Measurements from ENCODE around the gene ELMOD1.

DNA sequence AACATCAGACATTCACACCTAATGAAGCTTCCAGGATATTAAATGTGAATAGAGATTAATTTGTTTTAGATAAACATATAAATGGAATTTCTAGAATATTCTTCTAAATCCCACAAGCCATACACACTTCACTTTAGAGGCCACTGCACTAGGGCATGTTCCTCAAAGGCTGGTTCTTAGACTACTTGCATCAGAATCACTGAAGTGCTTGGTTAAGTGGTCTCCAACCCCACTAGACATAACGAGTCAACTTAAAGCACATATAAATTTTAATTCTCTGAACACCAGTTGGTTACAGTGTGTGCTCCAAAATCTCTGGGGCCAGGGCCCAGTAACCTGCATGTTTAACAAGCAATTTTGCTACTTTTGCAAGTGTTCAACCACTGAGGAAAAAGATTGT is 17.5 kb upstream of the ELMOD1 start:
- TF ChIP-seq, protein P1, sequence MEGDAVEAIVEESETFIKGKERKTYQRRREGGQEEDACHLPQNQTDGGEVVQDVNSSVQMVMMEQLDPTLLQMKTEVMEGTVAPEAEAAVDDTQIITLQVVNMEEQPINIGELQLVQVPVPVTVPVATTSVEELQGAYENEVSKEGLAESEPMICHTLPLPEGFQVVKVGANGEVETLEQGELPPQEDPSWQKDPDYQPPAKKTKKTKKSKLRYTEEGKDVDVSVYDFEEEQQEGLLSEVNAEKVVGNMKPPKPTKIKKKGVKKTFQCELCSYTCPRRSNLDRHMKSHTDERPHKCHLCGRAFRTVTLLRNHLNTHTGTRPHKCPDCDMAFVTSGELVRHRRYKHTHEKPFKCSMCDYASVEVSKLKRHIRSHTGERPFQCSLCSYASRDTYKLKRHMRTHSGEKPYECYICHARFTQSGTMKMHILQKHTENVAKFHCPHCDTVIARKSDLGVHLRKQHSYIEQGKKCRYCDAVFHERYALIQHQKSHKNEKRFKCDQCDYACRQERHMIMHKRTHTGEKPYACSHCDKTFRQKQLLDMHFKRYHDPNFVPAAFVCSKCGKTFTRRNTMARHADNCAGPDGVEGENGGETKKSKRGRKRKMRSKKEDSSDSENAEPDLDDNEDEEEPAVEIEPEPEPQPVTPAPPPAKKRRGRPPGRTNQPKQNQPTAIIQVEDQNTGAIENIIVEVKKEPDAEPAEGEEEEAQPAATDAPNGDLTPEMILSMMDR (IDR thresholded peaks at IDR 0.05; ENCODE audit: poor library complexity), result no peak
- TF ChIP-seq EZH2 (IDR thresholded peaks at IDR 0.05; ENCODE audit: borderline replicate concordance) (no peak), EZH2phosphoT487 (IDR thresholded peaks at IDR 0.05; ENCODE audit: low read depth, severe bottlenecking, unreplicated experiment) (no peak)
